GM10847 (cell line): Measurements from ENCODE around the gene ACKR3.

Experiments used
- POLR2A ChIP-seq: IDR thresholded peaks from 2 replicates; pipeline ENCODE4 v1.6.1; 2011; ENCODE audit not compliant: insufficient read length; ENCODE audit errors: extremely low read depth

ACKR3 gene

DNA sequence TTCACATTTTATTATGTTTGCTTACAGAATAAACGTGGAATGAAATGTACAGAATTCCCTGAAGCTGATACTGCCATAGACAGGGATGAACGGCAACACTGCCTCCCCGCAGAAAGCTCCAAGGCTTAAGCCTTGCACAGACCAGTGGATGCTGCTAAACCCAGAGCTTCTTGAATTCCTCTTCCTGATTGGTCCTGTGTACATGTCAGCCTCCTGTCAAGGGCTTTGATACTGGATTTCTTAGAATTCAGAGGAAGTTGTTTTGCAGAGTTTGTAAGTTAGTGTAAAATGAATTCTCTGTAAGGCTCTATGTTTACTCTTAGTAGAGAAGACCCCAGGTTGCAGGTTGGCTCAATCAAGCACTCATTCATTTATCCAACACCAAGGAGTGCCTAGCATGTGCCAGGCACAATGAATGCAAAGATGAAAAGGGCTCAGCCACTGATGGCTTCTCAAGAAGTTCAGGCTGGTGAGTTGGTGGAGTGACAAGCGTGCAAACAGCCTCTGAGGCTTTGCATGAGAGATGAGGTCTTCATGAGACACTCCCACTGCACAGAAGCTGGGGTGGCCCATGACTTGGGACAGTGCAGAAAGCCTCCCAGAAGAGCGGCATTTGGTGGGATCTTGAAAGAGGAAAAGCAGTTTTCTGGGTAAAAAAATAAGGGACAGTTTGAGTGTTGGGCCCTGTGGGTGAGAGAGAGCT lies 50.4 kb downstream of the ACKR3 start:
- TF ChIP-seq POLR2A, result no peak

DNA sequence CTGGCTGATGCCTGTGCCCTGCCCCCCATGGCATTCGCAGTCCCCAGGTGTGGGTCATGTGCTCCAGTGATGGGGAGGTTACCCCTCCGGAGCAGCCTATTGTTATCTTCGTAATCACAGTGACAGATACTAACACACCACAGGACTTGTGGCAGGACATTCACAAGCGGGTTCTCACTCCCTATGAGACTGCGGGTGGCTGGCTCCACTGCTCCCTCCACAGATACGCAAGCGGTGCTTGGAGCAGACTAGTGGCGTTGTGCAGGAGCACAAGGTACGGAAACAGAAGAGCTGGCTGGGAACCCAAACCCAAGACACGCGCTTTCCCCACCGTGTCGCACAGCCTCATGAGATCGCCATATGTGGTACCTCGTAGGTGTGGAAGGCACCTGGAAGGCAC lies 52.2 kb downstream of the ACKR3 start:
- TF ChIP-seq POLR2A, result no peak

DNA sequence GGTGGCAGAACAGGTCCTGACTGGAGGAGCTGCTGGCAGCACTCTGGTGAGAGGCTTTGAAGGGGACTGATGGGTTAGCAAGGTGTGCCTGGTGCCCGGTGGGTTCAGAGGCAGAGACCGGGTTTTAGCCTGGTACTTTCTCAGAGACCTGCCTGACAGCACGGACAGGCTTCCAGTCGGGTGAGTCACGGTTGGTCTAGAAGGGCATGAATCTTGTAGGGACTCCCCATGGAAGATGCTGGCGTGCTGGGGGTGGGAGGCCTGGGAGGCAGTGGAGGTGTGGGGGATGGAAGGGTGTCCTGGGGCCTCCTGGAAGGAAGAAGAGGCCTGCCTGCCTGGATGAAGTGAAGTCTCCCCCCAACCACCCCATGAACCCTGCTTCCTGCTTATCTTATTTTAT lies 52.6 kb downstream of the ACKR3 start:
- TF ChIP-seq POLR2A, result no peak

DNA sequence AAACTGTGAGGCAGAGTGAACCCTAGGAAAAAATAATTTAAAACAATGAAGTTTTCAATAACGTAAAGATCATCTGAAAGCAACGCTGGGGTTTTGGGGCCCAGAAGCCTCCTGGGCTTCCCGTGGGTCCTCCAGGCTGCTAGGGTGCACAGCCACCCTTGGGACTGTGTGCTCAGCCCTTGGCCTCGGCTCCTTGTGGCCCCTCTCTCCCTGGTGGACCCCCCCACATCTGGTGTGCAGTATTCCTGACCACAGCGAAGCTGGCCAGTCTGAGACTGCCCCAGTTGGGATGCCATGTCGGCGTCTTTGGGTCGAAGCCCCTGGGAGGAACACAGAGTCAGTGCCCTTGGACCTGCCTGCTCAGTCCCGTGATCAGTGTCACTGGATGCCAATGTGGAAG lies 53.0 kb downstream of the ACKR3 start:
- TF ChIP-seq POLR2A, result no peak

DNA sequence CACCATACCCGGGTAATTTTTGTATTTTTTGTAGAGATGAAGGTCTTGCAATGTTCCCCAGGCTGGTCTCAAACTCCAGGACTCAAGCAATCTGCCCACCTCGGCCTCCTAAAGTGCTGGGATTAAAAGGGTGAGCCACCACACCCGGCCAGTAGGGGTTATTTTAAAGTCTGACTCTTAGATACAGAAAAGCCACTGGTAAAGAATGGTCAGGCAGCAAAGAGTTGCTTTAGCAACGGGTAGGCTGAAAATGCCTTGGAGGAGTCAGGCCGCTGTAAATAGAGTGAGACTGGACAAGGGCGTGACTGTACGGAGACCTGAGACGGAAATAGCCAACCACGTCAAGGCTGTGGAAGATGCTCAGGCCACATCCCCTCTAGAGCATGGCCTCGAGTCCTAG lies 54.2 kb downstream of the ACKR3 start:
- TF ChIP-seq POLR2A, result no peak

DNA sequence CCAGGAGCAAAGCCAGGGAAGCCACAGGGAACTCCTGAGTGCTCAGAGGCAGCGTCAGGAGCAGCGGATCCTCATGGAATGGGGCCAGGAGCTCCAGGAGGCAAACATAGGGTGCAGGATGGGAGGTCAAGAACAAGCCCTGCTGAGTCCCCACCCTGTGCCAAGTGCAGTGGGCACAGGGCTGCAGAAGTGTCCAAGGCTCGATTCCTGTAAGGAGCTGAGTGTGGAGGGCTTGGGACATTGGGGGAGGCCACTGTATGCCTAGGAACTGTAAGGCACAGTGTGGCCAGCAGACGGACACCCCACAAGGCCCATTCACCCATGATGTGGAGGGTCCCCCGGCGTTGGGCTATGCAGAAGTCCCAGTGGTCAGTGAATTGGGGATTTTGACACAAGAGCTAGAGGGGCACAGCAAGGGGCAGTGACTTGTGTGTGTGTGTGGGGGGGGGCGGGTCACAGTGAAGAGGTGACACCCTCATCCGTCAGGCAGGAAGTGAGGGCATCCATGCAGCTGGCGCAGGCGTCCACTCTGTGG lies 55.6 kb downstream of the ACKR3 start:
- TF ChIP-seq POLR2A, result no peak

DNA sequence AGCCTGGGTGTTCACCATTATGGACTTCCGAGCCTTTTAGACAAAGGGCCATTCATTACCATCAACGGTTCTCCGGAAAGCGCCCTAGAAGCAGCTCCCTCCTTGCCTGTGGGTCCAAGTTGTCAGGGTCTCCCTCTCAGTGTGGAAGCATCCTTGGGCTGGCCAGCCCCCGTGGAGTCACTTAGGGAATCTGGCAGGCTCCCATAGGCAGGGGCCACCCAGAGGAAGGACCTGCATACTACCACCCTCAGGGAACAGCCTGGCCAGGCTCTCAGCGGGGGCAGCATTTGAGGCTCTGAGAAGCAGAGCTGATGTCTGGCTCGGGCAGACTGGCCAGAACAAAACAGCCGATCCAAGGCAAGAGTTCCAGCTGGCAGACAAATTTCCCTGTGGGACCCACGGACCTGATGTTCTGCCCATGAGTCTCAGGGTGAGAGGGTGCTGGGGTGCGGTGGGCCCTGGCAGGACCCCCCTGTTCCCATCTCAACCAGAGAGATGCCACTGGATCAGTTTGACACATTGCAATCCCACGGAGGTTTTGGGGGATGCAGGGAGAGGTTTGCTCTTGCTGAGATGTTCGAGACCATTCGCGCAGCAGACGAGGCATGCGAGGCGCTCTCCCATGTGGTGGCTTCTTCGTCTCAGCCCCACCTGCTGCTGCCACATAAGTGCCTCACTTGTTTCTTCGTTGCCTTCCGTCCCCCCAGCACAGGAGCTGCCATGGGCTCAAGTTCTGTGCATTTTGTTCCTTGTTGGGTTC lies 56.9 kb downstream of the ACKR3 start:
- TF ChIP-seq POLR2A, result no peak

DNA sequence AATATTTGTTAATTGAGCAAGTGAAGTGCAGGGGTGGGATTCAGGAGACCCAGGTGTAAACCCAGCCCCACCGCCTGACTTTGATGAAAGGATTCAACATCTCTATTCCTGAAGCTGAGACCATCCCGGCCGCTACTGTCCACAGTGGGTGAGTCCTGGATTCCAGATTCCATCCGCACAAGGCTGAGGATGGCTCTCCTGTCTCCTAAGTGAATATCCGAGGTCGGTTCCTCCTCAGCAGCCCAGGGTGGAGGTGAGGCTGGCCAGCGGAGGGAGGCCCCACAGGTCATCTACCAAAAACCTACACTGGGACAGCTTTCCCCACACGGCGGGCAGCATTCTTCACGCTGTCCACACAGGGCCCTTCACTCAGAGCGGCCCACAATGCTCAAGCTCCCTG lies 57.6 kb downstream of the ACKR3 start:
- no peak for TF ChIP-seq POLR2A

DNA sequence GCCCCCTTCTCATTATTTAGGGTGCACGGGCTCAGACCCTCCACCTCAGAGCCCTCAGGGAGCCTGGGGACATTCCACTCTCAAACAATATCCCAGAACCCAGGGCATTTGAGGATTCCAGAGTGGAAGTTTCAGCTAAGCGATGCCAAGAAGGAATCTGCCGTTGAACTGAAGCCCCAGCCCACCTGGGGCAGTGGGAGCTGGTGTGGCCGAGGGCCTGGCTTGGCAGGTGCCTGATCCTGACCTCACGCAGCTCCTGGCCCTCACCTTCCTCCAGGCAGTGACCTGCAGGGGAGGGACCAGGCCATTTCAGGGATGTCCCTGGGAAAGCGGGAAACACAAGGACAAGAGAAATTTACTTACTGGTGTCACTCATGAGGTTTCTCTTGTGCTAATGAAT lies 58.2 kb downstream of the ACKR3 start:
- TF ChIP-seq POLR2A, result no peak

DNA sequence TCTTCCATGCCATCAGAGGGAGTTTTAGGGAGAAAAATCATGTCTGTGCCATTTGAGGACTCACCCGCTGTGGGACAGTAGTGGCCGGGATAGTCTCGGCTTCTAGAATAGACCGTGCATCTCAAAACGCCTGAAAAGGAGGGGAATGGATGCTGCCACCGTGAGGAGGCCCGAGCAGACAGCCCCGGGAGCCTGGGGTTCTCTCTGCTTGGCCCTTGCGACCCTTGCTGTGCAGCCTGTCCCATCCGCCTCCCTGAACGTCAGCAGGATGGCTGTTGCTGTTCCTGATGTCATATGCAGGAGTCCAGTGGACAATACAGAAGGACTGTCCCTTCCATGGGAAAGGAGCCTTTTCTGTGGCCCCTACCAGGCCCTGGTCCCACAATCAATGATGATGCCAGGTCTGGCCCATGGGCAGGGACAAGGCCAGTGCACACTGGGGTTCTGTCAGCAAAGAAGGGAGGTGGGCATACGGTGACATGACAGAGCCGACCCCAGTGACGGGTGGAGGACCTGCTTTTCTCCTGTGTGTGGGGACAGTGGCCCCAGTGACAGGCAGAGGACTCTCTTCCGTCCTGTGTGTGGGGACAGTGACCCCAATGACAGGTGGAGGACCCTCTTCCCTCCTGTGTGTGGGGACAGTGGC lies 58.8 kb downstream of the ACKR3 start:
- TF ChIP-seq POLR2A, result no peak

DNA sequence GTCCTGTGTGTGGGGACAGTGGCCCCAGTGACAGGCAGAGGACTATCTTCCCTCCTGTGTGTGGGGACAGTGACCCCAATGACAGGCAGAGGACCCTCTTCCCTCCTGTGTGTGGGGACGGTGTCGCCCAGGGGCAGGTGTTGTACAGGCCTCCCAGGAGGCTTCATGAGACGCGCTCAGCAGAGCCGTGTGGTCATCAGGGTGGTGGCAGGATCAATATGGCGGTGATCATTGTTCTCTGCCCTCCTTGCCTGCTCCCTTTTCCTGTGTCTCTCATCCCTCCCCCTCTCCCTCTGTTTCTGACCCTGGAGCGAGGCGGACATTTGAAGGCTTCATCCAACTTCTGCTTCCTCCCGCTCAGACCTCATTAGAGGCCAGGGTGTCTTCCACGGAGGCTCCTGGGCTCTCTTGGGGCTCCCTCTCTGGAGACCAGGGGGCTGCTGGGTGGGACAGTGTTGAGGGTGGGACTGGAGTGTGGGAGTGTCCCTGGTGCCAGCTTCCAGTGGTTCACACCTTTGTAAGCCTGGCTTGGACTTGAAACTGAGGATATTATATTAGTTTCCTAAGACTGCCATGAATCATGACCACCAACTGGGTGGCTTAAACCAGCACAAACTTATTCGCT lies 59.5 kb downstream of the ACKR3 start:
- no peak for TF ChIP-seq POLR2A

DNA sequence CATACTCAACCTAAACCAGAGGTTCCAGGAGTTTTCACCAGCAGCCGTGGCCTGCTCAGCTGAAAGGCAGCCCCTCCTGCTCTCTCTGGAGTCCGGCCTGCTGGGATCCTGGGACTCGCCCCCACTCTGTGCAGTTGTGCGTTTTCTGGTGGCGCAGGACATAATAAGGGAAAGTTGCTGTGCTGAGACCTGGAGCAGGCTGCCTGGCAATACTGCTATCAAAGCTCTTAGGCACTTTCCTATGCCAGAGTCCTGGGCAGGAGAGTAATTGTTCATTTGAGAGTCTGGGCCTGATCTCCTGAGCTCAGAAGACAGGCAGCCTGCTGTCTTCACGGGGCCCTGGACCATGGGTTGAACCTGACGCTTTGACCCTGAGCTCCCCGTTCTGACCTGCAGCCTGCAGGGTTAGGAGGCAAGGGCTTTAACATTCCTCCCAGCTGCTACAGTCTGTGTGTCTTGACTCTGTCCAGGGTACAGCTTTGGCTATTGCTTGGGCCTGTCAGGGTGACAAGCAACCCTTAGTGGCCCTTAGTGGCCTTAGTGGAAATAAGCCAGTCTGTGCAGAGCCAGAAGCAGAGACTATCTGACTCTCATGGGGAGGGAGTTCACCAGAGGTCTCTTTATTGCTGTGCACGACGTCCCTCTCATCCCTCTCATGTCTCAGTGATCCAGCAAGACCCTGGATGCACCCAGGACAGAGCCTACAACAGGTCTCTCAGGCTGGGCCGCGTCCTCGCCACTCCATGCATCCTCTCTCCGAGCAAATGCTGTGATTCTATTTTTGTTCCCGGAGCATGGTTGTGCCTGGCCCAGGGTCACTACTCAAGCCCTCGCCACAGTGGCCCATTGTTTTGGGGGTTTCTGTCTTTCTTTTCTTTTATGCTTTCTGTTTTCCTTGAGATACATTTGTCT lies 60.6 kb downstream of the ACKR3 start:
- no peak for TF ChIP-seq POLR2A

DNA sequence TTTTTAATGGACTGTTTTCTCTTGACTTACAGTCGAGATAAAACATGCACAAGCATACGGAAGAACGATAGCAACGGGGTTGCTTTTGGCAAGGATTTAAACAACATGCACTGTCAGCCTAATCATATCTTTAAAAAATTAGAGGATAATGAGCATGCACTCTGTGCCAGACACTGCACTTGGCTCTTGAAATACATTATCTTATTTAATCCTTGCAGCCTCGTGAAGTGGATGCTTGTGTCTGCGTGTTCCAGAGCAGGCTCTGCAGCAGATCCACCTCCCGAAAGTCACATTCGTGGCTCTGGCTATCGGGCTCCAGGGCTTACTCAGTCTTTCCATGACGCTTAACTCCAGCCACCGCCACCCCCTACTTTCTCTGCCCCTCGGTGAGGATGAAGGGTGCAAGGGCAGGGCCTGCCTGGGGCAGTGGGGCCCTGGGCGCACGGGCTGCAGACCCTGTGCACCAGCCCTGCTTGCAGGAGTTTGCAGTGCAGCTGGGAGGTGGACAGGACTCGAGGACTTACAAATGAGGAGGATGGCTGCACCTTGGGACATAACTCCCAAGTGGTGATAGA lies 61.7 kb downstream of the ACKR3 start:
- TF ChIP-seq POLR2A, result no peak

DNA sequence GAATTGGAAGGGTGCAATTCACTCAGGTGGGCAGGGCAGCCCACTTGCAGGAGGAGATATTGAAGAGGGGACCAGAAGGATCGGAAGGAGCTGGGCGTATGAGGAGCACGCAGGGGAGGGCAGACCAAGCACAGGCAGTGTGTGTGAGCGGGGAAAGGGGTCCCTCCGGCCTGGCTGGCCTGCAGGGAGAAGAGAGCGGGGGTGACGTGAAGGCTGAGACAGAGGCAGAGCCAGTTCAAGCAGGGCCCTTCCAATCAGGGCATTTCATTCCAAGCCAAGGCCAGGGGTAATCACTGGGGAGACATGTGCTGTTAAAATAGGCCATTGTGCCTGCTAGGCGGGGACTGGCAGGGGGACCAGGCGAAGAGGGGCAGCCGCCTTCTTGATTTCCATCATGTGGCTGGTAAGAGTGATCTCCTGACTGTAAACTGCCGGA lies 62.2 kb downstream of the ACKR3 start:
- TF ChIP-seq POLR2A, result no peak
